SU-DHL-6 (cell line): ENCODE results near the gene NOSIP.
"Not testable (repeated sequence)": the region's sequence is repeated elsewhere in the genome, so short reads cannot be mapped to it uniquely, and the experiment has no call there.

Experiments used
- H2AFZ ChIP-seq: fragments of 200-600 bp; sonication (generic); 2 replicates; pipeline ENCODE4 v1.6.1; 2014; ENCODE audit warnings: low read depth, mild to moderate bottlenecking, moderate library complexity, mixed read lengths, antibody characterized with exemption, low read length; ENCODE audit not compliant: severe bottlenecking
- H3F3A ChIP-seq: fragments of 200-600 bp; shearing (Covaris generic); 2 replicates; pipeline ENCODE4 v1.6.0; 2016; ENCODE audit warnings: antibody characterized with exemption, mild to moderate bottlenecking; ENCODE audit not compliant: insufficient read depth
- H3K27ac ChIP-seq: fragments of 200-600 bp; sonication (generic); 2 replicates; pipeline ENCODE4 v1.5.1; 2016; ENCODE audit warnings: low read depth, mild to moderate bottlenecking, low read length, moderate library complexity, mixed read lengths
- H3K27me3 ChIP-seq: fragments of 200-600 bp; sonication (generic), shearing (Covaris generic); 2 replicates; pipeline ENCODE4 v1.6.0; 2014; ENCODE audit warnings: mild to moderate bottlenecking, low read length
- H3K36me3 ChIP-seq: fragments of 200-600 bp; sonication (generic); 2 replicates; pipeline ENCODE4 v1.6.1; 2014; ENCODE audit warnings: mild to moderate bottlenecking, low read length, mixed read lengths
- H3K4me2 ChIP-seq: fragments of 300-600, 200-600 bp; shearing (Covaris generic), sonication (generic); 2 replicates; pipeline ENCODE4 v1.6.0; 2014; ENCODE audit warnings: low read length, low read depth, mild to moderate bottlenecking; ENCODE audit not compliant: poor library complexity, severe bottlenecking
- H3K4me3 ChIP-seq: fragments of 200-600 bp; sonication (generic); 2 replicates; pipeline ENCODE4 v1.5.1; 2014; ENCODE audit warnings: antibody characterized with exemption, low read length, mild to moderate bottlenecking, mixed read lengths; ENCODE audit not compliant: insufficient read depth, poor library complexity, severe bottlenecking
- H3K79me2 ChIP-seq: fragments of 200-600 bp; sonication (generic); 2 replicates; pipeline ENCODE4 v1.6.1; 2014; ENCODE audit warnings: mild to moderate bottlenecking, low read length, moderate library complexity; ENCODE audit not compliant: insufficient read depth
- H3K9ac ChIP-seq: fragments of 200-600 bp; sonication (generic); 2 replicates; pipeline ENCODE4 v1.7.0; 2014; ENCODE audit warnings: mild to moderate bottlenecking, low read length
- H3K9me2 ChIP-seq: fragments of 200-600 bp; sonication (generic); replicated peaks from 2 replicates; pipeline ENCODE4 v1.6.1; 2014; ENCODE audit warnings: low read length; ENCODE audit not compliant: insufficient read depth
- H3K9me3 ChIP-seq: fragments of 200-600 bp; sonication (generic); 2 replicates; pipeline ENCODE4 v1.6.1; 2014; ENCODE audit warnings: low read length, mixed read lengths; ENCODE audit not compliant: insufficient read depth
- H4K20me1 ChIP-seq: fragments of 200-600 bp; sonication (generic); 2 replicates; pipeline ENCODE4 v1.6.1; 2014; ENCODE audit warnings: low read depth, mild to moderate bottlenecking, antibody characterized with exemption, low read length, moderate library complexity, mixed read lengths
- EZH2phosphoT487 ChIP-seq: fragments of 200-600 bp; sonication (generic), shearing (Covaris generic); conservative IDR thresholded peaks from 2 replicates; pipeline ENCODE4 v1.6.1; 2018; ENCODE audit warnings: mild to moderate bottlenecking, antibody characterized with exemption, low read length, moderate library complexity, mixed read lengths
- TF ChIP-seq, protein P1 (sequence below): fragments of 200-600 bp; sonication (generic); IDR thresholded peaks from one replicate; pipeline ENCODE4 v1.5.1; 2017; ENCODE audit warnings: antibody characterized with exemption, mild to moderate bottlenecking, low read length, moderate library complexity; ENCODE audit not compliant: insufficient read depth, poor library complexity, severe bottlenecking

The NOSIP gene

DNA sequence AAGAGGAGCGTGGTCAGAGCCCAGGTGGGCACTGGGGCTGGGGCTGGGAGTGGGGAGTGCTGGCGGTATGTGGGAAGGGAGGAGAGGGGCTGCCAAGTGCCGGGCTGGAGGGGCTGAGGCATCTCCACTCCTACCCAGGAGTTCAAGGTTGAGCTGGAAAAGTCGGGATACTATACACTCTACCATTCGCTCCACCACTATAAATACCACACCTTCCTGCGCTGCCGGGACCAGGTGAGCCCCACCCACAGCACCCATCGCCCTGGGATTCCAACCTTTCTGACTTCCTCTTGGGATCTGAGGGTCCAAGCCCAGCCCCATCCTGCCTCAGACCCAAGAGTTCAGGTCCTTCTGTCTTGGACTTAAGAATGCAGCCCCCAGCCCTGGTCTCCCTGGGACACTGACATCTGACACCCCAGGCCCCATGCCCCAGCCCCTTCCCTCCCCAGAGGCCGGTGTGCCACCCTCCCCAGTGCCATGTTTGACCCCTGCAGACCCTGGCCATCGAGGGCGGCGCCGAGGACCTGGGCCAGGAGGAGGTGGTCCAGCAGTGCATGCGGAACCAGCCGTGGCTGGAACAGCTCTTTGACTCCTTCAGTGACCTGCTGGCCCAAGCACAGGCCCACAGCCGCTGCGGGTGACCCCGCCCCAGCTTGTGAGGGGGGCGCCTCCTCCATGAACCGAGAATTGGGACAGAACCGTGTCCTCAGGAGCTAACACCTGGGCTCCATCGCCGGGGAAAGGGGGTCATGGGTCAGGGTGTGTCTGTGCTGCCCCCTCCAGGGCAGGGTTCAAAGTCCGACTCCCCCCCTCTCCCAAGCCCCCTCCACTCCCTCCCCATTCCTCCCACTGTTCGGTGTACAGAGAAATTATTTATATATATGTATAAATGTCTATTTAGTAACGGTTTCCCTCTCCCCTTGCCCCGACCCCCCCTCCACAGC, 44.9 kb upstream of the NOSIP start:
- H3K9me3 ChIP-seq = no peaks in the 10 kb centered on the region
- H3K27ac ChIP-seq = no peak overlapping the region
- TF ChIP-seq, protein P1, sequence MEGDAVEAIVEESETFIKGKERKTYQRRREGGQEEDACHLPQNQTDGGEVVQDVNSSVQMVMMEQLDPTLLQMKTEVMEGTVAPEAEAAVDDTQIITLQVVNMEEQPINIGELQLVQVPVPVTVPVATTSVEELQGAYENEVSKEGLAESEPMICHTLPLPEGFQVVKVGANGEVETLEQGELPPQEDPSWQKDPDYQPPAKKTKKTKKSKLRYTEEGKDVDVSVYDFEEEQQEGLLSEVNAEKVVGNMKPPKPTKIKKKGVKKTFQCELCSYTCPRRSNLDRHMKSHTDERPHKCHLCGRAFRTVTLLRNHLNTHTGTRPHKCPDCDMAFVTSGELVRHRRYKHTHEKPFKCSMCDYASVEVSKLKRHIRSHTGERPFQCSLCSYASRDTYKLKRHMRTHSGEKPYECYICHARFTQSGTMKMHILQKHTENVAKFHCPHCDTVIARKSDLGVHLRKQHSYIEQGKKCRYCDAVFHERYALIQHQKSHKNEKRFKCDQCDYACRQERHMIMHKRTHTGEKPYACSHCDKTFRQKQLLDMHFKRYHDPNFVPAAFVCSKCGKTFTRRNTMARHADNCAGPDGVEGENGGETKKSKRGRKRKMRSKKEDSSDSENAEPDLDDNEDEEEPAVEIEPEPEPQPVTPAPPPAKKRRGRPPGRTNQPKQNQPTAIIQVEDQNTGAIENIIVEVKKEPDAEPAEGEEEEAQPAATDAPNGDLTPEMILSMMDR = no peak
- no peak for TF ChIP-seq EZH2phosphoT487
- H3K4me2 ChIP-seq = no peak overlapping the region
- H3K36me3 ChIP-seq = no peaks in the 10 kb centered on the region
- no peaks in the 10 kb centered on the region for H4K20me1 ChIP-seq
- H3F3A ChIP-seq = no peaks in the 10 kb centered on the region
- no peak overlapping the region for H3K9ac ChIP-seq
- H3K4me3 ChIP-seq = no peak overlapping the region
- H2AFZ ChIP-seq = no peak overlapping the region
- H3K27me3 ChIP-seq = no peaks in the 10 kb centered on the region
- H3K9me2 ChIP-seq = no peaks in the 10 kb centered on the region
- no peaks in the 10 kb centered on the region for H3K79me2 ChIP-seq

DNA sequence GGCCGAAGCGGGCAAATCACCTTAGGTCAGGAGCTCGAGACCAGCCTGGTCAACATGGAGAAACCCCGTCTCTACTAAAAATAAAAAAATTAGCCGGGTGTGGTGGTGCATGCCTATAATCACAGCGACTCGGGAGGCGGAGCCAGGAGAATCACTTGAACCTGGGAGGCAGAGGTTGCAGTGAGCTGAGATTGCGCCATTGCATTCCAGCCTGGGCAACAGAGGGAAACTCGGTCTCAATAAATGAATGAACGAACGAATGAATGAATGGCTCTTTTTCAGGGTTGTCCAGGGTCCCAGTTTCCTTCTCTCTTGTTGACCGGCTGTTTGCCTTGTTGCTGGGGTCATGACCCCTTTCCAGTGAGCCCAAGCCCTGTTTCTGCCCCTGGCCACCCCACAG, 37.5 kb upstream of the NOSIP start:
- not testable (repeated sequence) for H3F3A ChIP-seq, H3K9me2 ChIP-seq, H3K27ac ChIP-seq, H2AFZ ChIP-seq, H3K9ac ChIP-seq, H3K27me3 ChIP-seq, H3K9me3 ChIP-seq, H3K79me2 ChIP-seq, H3K4me2 ChIP-seq, H4K20me1 ChIP-seq, H3K4me3 ChIP-seq, H3K36me3 ChIP-seq

DNA sequence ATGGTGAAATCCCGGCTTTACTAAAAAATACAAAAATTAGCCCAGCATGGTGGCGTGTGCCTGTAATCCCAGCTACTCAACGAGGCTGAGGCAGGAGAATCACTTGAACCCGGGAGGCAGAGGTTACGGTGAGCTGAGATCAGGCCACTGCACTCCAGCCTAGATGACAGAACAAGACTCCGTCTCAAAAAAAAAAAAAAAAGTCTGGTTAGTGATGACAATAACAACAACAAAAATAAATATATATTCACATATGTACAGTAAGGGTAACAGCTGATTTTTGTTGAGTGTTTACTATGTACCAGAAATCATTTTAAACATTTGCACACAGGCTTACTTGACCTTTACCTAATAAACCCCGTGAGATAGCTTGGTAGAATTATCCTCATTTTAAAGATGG, 36.6 kb upstream of the NOSIP start:
- Histone ChIP-seq H3K36me3 (no peaks in the 10 kb centered on the region), H2AFZ (no peak overlapping the region), H4K20me1 (no peaks in the 10 kb centered on the region), H3K9me2 (no peaks in the 10 kb centered on the region), H3F3A (no peaks in the 10 kb centered on the region), H3K79me2 (0 out of 2 replicates have a peak, but pooled peaks cover 4% of the 10 kb centered on the region), H3K9me3 (no peaks in the 10 kb centered on the region), H3K27ac (no peak overlapping the region), H3K4me3 (no peak overlapping the region), H3K9ac (no peak overlapping the region), H3K4me2 (no peak overlapping the region), H3K27me3 (no peaks in the 10 kb centered on the region)
- TF ChIP-seq EZH2phosphoT487 = no peak
- TF ChIP-seq, protein P1 = no peak

DNA sequence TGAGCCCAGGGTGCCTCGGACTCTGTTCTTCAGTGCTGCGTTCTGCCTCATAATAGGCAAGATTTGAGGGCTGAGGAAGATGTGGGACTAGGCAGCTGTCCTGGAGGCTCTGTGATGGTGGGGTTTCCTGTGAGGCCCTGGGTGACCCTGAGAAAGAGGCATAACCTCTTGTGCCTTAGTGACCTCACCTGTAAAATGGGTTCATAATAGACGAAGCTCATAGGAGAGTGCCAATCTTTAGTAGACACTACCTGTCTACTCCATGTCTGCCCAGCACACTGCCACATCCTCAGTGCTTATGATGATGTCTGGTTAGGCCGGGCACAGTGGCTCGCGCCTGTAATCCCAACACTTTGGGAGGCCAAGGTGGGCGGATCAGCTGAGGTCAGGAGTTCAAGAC, 36.2 kb upstream of the NOSIP start:
- no peak overlapping the region for H2AFZ ChIP-seq
- no peaks in the 10 kb centered on the region for H3K9me2 ChIP-seq
- no peak overlapping the region for H3K27ac ChIP-seq
- H3K9me3 ChIP-seq = no peaks in the 10 kb centered on the region
- no peaks in the 10 kb centered on the region for H3K27me3 ChIP-seq
- H3K79me2 ChIP-seq = 0 out of 2 replicates have a peak, but pooled peaks cover 4% of the 10 kb centered on the region
- no peaks in the 10 kb centered on the region for H3K36me3 ChIP-seq
- H3F3A ChIP-seq = no peaks in the 10 kb centered on the region
- no peak overlapping the region for H3K4me2 ChIP-seq
- H4K20me1 ChIP-seq = no peaks in the 10 kb centered on the region
- H3K4me3 ChIP-seq = no peak overlapping the region
- TF ChIP-seq, protein P1 = no peak
- TF ChIP-seq EZH2phosphoT487 = no peak
- no peak overlapping the region for H3K9ac ChIP-seq
